GM21737 (cell line): ENCODE measurements around the gene IPO4.
A peak's percentile ranks its signal among the peaks of the same experiment; 100 is the strongest.
"Not testable (repeated sequence)": the region's sequence is repeated elsewhere in the genome, so short reads cannot be mapped to it uniquely, and the experiment has no call there.

Experiments used
- ATAC-seq: cut with Tn5 transposase; IDR thresholded peaks from one replicate; pipeline ENCODE4 v1.9.1; 2021; ENCODE audit warnings: mild to moderate bottlenecking, moderate library complexity; ENCODE audit not compliant: unreplicated experiment

Gene IPO4, protein sequence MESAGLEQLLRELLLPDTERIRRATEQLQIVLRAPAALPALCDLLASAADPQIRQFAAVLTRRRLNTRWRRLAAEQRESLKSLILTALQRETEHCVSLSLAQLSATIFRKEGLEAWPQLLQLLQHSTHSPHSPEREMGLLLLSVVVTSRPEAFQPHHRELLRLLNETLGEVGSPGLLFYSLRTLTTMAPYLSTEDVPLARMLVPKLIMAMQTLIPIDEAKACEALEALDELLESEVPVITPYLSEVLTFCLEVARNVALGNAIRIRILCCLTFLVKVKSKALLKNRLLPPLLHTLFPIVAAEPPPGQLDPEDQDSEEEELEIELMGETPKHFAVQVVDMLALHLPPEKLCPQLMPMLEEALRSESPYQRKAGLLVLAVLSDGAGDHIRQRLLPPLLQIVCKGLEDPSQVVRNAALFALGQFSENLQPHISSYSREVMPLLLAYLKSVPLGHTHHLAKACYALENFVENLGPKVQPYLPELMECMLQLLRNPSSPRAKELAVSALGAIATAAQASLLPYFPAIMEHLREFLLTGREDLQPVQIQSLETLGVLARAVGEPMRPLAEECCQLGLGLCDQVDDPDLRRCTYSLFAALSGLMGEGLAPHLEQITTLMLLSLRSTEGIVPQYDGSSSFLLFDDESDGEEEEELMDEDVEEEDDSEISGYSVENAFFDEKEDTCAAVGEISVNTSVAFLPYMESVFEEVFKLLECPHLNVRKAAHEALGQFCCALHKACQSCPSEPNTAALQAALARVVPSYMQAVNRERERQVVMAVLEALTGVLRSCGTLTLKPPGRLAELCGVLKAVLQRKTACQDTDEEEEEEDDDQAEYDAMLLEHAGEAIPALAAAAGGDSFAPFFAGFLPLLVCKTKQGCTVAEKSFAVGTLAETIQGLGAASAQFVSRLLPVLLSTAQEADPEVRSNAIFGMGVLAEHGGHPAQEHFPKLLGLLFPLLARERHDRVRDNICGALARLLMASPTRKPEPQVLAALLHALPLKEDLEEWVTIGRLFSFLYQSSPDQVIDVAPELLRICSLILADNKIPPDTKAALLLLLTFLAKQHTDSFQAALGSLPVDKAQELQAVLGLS

GRCh38 chr14:24188251-24189058, at the start of gene IPO4:
Gene IPO4, minus strand, starts transcription at chr14:24188816. Its CDS starts 29 bp downstream, at chr14:24188787.
- peak; percentile 79 for ATAC-seq

- ATAC-seq: no peak
These were observed 49.5 kb upstream of the IPO4 start for GRCh38 chr14:24238123-24238522.

- ATAC-seq: no peak
These were observed 48.9 kb upstream of the IPO4 start for GRCh38 chr14:24237463-24237955.

GRCh38 chr14:24236689-24237462, 48.3 kb upstream of the IPO4 start:
- ATAC-seq: no peak

DNA sequence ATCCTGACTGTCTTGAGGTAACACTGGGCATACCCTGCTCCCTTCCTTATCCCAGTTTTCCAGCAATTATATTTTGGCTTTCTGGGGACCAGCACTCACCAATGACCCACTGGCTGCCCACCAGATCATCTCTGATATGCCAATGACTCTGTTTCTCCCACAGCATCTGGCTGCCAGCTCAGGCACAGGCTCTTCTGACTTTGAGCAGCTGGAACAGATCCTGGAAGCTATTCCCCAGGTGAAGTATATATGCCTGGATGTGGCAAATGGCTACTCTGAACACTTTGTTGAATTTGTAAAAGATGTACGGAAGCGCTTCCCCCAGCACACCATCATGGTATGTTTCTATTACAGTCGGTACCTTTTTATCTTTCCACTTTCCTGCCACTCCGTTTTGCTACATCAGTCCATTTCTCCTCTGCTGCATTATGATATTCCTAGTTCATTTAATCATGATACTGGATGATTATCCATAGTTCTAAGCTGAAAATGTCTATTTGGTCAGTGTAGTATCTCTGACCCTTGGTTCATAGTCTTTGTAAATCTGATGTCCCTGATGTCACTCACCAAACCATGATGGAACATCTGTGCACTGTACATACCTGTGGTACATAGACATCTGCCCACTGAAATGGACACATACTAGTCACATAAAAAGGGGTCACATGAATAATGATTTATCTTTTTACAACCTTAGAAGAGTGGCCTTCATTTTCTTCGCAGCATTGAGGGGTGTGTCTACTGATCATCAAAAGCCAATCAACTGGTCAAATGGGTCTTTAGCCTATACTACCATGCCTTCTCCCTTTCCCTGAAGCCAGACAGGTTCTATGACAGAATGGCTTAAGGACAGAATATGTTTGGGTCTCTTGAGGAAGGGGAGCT, 47.4 kb upstream of the IPO4 start:
- ATAC-seq: no peak

GRCh38 chr14:24234095-24235005, 45.7 kb upstream of the IPO4 start:
- ATAC-seq: no peak

- ATAC-seq: no peak
These were observed 44.9 kb upstream of the IPO4 start for GRCh38 chr14:24233538-24233866.

DNA sequence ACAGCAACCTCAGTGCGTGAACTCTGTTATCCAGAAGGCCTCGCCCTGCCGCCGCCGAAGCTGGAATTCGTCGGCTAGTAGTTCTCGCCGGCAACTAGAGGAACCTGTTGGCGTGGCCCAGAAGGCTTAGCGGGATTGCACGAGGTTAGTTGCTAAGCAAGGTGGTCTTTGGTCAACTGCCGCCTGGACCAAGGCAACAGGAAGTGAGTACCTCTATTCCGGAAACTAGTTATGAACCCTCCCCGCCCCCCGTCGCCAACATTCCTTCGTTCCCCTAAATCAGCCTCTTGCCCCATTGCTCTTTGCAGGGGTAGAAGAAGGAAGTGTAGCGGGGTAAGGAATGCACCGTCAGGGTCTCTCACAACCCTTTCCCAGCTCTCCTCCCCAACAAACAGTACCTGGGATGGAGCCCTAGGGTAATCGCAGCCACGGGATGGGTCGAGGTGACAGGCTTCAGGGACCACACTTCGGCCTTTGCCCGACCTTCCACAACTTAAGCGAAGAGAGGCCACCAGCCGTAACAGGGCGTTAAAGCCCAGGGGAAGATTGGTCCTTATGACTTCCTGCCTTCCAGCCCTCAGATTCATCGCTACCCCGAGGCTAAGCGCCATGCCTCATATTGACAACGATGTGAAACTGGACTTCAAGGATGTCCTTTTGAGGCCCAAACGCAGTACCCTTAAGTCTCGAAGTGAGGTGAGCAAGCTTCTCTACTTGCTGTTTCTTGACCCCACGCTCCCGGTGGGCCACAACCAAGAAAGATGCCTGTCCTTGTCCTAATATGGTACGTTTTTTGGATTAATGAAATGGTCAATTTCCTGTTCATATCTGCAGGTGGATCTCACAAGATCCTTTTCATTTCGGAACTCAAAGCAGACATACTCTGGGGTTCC, 44.3 kb upstream of the IPO4 start, which contains the start of gene GMPR2:
Gene GMPR2, plus strand, starts transcription at position 285 of the 893 bp plus-strand sequence. Its CDS starts 325 bp downstream, at position 610.
- ATAC-seq: peak; percentile 37

DNA sequence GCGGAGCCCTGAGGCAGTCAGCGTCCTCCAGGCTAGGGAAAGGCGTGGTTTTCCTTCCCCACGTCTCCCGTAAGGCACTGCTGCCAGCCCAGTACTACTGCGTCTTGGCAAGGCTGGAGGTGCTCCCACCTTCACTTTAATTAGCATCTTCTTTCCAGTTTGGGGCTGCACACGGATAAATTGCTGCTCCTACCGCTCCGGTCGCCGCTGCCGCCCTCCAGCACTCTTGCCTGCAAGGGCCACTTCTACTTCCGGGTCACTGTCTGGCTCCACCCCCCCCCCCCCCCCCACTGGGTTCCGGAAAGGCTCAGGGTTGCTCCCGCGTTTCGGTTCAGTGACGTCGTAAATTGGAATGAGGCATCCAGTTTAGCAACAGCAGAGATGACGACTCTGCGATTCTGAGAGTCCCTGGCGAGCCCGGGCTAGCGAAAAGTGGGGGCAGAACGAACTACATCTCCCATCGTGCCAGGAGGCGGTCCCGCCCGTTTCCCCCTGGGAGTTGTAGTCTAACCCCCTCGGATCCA, 43.6 kb upstream of the IPO4 start, which contains the start of gene NEDD8:
Gene NEDD8, minus strand, starts transcription at position 247 of the 524 bp plus-strand sequence. Its CDS starts 100 bp downstream, at position 147.
- peak; percentile 70 for ATAC-seq

DNA sequence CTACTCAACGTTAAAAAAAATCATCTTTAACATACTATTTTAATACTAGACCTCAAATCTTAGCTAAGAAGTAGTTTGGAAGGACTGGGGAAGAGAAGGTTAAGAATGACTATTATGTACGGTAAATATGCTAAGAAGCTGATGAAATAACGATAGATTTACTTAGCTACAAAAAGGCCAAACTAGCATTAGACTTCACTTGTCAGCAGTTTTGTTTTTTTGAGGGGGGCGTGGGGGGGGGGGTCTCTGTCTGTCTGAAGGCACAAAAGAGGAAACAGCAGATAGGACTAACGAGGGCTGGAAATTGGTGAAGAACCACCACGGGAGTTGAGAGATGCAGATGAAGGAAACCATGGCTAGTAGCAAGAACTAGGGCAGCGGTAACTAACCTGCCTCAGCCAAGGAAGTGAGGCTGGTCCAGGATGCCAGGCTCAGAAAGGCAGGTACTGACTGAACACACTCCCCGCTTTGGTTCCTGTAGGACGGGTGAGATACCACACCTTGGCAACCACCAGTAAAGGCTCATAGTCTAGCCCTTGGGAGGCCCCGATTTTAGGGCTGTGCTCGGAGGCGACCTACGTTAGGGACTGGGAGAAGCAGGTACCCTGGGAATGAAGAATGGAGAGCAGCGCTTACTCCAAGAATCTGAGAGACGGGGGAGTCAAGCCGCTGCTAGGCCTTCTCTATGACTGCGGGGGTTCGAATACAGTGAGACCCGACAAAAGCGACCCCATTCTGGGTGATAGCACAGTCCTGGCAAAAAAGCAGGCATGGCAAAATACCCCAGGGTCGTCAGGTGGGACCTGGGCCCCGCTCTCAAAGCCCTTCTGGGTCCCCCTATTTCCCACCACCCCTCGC, 42.9 kb upstream of the IPO4 start:
- peak; percentile 17 for ATAC-seq

GRCh38 chr14:24228902-24229301, 40.3 kb upstream of the IPO4 start:
- no peak for ATAC-seq

DNA sequence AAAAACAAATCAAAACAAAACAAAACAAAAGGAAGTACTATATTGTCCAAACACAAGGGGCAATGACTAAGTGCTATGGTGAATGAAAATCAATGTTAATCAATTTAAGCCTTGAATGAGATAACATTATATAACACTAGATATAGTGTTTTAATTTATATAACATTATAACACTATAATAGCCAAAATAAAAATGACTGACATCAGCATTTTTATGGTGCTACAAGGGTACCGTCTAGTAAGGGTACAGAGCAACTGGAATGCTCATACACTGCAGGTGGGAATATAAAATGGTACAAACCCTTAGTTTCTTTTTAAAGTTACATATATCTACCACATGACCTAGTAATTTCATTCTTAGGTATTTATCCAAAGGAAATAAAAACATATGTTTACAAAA, 37.9 kb upstream of the IPO4 start:
- ATAC-seq: no peak

GRCh38 chr14:24224618-24225071, 36.0 kb upstream of the IPO4 start:
- no peak for ATAC-seq

- not testable (repeated sequence) for ATAC-seq
These were observed 34.4 kb upstream of the IPO4 start for GRCh38 chr14:24222987-24223386.

DNA sequence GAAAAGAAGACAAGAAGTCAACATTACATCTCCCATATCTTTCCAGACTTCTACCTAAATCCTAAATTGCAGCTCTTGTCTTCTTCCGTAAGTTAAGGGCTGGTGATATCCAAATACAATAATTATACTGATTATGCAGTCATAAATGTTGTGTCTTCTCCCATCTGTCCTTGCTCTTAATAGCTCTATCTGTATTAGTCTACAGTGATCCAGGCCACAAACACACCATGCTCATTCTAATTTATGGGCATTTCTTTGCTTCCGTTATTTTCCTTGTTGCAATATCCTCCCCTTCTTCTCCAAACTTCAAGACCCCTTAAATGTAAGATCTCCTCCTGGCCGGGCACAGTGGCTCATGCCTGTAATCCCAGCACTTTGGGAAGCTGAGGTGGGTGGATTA, 30.9 kb upstream of the IPO4 start:
- no peak for ATAC-seq
